WTC11 (cell line): ENCODE data around the gene HNRNPL. TPM values are rescaled to one million over a fixed set of nuclear protein-coding genes. Genes with fewer than 3 reads are reported as not detected.
"Not testable (repeated sequence)": the region's sequence is repeated elsewhere in the genome, so short reads cannot be mapped to it uniquely, and the experiment has no call there.

Source experiments
- ATAC-seq: fragments of 200-7000 bp; cut with Tn5 transposase; 2 replicates; pipeline ENCODE4 v1.10.0; 2021; ENCODE audit warnings: mild to moderate bottlenecking, moderate library complexity
- CTCF ChIA-PET: fragments of 300-600 bp; sonication (Branson Sonifier 250); formaldehyde crosslinking; loops from one replicate; lab custom pipeline; 2021; ENCODE audit warnings: antibody characterized with exemption; lab: Charles Lee
- POLR2A ChIA-PET: fragments of 350-600 bp; sonication (Branson Sonifier 250); formaldehyde crosslinking; loops from one replicate; lab custom pipeline; 2021; ENCODE audit warnings: antibody characterized with exemption; lab: Charles Lee
- DNase-seq: peaks from one replicate; pipeline ENCODE4 v3.0.0; 2021; ENCODE audit warnings: low spot score
- H3K27ac Mint-ChIP-seq: 2 replicates; pipeline ENCODE4 v1.8.0; 2021; ENCODE audit warnings: mixed read lengths
- H3K27me3 Mint-ChIP-seq: 2 replicates; pipeline ENCODE4 v1.8.0; 2021; ENCODE audit warnings: low read depth, mild to moderate bottlenecking, moderate library complexity, mixed read lengths
- H3K36me3 Mint-ChIP-seq: 2 replicates; pipeline ENCODE4 v1.8.0; 2021; ENCODE audit warnings: mixed read lengths
- H3K4me1 Mint-ChIP-seq: 2 replicates; pipeline ENCODE4 v1.8.0; 2022; ENCODE audit warnings: mixed read lengths
- H3K4me3 Mint-ChIP-seq: 2 replicates; pipeline ENCODE4 v1.8.0; 2021; ENCODE audit warnings: mild to moderate bottlenecking, moderate library complexity, mixed read lengths
- H3K9me3 Mint-ChIP-seq: 2 replicates; pipeline ENCODE4 v1.8.0; 2021; ENCODE audit warnings: mixed read lengths
- ATF1 ChIP-seq: sonication (generic); formaldehyde crosslinking; IDR thresholded peaks from 2 replicates; pipeline ENCODE4 v1.8.1; 2023; ENCODE audit warnings: mild to moderate bottlenecking, moderate library complexity, missing genetic modification reagents
- HMGA2 ChIP-seq: fragments of 250-450 bp; sonication (Bioruptor Pico); IDR thresholded peaks from 2 replicates; pipeline ENCODE4 v1.4.0; 2021; ENCODE audit warnings: mild to moderate bottlenecking, moderate library complexity
- SMAD3 ChIP-seq: sonication (generic); formaldehyde crosslinking; IDR thresholded peaks from 2 replicates; pipeline ENCODE4 v1.8.0; 2022; ENCODE audit warnings: missing genetic modification reagents, mild to moderate bottlenecking, borderline replicate concordance
- ZNF219 ChIP-seq: sonication (generic); formaldehyde crosslinking; IDR thresholded peaks from 2 replicates; pipeline ENCODE4 v1.8.0; 2023; ENCODE audit warnings: missing genetic modification reagents, mild to moderate bottlenecking, borderline replicate concordance
- ZNF263 ChIP-seq: sonication (generic); formaldehyde crosslinking; IDR thresholded peaks from 2 replicates; pipeline ENCODE4 v1.8.1; 2022; ENCODE audit warnings: low read depth, mild to moderate bottlenecking, moderate library complexity, missing genetic modification reagents
- total RNA-seq: library from RNA; stranded (reverse); gene quantifications from 3 replicates; pipeline ENCODE4 v1.2.3, GENCODE V29; 2021
- TF ChIP-seq, protein P1 (sequence below): sonication (generic); formaldehyde crosslinking; IDR thresholded peaks from 2 replicates; pipeline ENCODE4 v1.8.0; 2023; ENCODE audit warnings: mild to moderate bottlenecking, missing genetic modification reagents
- TF ChIP-seq, protein P2 (sequence below): sonication (generic); formaldehyde crosslinking; IDR thresholded peaks from 2 replicates; pipeline ENCODE4 v1.8.1; 2022; ENCODE audit warnings: mild to moderate bottlenecking, moderate library complexity, missing genetic modification reagents
- TF ChIP-seq, protein P3 (sequence below): sonication (generic); formaldehyde crosslinking; IDR thresholded peaks from 2 replicates; pipeline ENCODE4 v1.8.0; 2023; ENCODE audit warnings: missing genetic modification reagents, mild to moderate bottlenecking, borderline replicate concordance
- TF ChIP-seq, protein P4 (sequence below): sonication (generic); formaldehyde crosslinking; IDR thresholded peaks from 2 replicates; pipeline ENCODE4 v1.8.1; 2023; ENCODE audit warnings: mild to moderate bottlenecking, missing genetic modification reagents, moderate library complexity

Gene HNRNPL
- total RNA-seq, 1 experiment from 2014 or later, result 779 TPM

DNA sequence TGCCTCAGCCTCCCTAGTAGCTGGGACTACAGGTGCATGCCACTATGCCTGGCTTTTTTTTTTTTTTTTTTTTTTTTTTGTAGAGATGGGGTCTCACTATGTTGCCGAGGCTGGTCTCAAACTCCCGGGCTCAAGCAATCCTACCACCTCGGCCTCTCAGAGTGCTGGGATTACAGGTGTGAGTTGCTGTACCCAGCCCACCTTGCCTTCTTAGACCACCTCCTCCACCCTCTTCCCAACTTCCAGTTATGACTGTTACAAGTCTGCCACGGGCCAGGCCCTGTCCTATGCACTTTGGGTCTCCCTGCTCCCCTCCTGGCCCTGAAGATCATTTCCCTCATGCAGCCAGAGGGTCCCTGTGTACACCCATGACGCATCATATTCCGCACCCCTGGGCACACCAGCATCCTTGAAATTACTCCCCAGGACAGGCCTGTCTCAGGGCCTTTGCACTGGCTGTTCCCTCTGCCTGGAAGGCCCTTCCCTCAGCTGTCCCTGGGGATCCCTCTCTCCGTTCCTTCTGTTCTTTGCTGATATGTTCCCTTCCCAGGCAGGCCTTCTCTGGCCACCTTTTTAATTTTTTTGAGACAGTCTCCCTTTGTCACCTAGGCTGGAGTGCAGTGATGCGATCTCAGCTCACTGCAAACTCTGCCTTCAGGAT lies 40.1 kb downstream of the HNRNPL start:
- no peaks in the 10 kb centered on the region for H3K4me1 Mint-ChIP-seq
- H3K27me3 Mint-ChIP-seq, result peaks cover 5% of the 10 kb centered on the region; the same call in 1 of the 2 replicates
- no peak overlapping the region for H3K4me3 Mint-ChIP-seq
- DNase-seq (no peak), ATAC-seq (no peak)
- H3K27ac Mint-ChIP-seq, result no peak overlapping the region
- CTCF ChIA-PET, result interaction anchor here (0.7 to 1.0 kb wide), 2 partner anchors 15 to 121 kb away, joined by 3 to 5 read pairs; partner anchors contain the start of genes MRPS12 and SARS2
- TF ChIP-seq ZNF219 (CRISPR knock-in tag) (no peak), ZNF263 (no peak), ATF1 (CRISPR knock-in tag) (no peak)
- TF ChIP-seq, all 79 proteins: peak for 0
- Mint-ChIP-seq H3K9me3 (peaks cover 8% of the 10 kb centered on the region), H3K36me3 (no peaks in the 10 kb centered on the region)
- POLR2A ChIA-PET, result no interaction called here

DNA sequence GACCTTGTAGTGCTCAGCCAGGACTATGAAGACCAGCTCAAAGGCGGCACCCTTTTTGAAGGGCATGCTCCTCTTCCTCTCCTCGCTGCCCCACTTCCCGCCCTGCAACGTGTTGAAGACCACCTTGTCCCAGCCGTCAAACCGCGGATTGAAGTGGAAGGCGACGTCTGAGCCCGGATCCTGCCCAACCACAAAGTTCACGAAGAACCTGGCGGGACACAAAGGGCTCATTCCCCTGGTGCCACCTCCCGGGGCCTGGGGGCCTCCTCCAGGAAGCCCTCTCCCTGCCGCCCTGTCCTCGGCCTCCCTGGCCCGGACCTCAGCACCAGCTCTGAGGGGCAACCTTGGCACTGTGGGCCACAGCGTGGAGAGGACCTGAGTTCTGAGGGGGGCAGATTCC lies 41.0 kb downstream of the HNRNPL start:
- TF ChIP-seq, protein P1, sequence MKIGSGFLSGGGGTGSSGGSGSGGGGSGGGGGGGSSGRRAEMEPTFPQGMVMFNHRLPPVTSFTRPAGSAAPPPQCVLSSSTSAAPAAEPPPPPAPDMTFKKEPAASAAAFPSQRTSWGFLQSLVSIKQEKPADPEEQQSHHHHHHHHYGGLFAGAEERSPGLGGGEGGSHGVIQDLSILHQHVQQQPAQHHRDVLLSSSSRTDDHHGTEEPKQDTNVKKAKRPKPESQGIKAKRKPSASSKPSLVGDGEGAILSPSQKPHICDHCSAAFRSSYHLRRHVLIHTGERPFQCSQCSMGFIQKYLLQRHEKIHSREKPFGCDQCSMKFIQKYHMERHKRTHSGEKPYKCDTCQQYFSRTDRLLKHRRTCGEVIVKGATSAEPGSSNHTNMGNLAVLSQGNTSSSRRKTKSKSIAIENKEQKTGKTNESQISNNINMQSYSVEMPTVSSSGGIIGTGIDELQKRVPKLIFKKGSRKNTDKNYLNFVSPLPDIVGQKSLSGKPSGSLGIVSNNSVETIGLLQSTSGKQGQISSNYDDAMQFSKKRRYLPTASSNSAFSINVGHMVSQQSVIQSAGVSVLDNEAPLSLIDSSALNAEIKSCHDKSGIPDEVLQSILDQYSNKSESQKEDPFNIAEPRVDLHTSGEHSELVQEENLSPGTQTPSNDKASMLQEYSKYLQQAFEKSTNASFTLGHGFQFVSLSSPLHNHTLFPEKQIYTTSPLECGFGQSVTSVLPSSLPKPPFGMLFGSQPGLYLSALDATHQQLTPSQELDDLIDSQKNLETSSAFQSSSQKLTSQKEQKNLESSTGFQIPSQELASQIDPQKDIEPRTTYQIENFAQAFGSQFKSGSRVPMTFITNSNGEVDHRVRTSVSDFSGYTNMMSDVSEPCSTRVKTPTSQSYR (CRISPR knock-in tag), result no peak
- TF ChIP-seq, protein P2, sequence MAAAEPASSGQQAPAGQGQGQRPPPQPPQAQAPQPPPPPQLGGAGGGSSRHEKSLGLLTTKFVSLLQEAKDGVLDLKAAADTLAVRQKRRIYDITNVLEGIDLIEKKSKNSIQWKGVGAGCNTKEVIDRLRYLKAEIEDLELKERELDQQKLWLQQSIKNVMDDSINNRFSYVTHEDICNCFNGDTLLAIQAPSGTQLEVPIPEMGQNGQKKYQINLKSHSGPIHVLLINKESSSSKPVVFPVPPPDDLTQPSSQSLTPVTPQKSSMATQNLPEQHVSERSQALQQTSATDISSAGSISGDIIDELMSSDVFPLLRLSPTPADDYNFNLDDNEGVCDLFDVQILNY, result no peak
- TF ChIP-seq, protein P3, sequence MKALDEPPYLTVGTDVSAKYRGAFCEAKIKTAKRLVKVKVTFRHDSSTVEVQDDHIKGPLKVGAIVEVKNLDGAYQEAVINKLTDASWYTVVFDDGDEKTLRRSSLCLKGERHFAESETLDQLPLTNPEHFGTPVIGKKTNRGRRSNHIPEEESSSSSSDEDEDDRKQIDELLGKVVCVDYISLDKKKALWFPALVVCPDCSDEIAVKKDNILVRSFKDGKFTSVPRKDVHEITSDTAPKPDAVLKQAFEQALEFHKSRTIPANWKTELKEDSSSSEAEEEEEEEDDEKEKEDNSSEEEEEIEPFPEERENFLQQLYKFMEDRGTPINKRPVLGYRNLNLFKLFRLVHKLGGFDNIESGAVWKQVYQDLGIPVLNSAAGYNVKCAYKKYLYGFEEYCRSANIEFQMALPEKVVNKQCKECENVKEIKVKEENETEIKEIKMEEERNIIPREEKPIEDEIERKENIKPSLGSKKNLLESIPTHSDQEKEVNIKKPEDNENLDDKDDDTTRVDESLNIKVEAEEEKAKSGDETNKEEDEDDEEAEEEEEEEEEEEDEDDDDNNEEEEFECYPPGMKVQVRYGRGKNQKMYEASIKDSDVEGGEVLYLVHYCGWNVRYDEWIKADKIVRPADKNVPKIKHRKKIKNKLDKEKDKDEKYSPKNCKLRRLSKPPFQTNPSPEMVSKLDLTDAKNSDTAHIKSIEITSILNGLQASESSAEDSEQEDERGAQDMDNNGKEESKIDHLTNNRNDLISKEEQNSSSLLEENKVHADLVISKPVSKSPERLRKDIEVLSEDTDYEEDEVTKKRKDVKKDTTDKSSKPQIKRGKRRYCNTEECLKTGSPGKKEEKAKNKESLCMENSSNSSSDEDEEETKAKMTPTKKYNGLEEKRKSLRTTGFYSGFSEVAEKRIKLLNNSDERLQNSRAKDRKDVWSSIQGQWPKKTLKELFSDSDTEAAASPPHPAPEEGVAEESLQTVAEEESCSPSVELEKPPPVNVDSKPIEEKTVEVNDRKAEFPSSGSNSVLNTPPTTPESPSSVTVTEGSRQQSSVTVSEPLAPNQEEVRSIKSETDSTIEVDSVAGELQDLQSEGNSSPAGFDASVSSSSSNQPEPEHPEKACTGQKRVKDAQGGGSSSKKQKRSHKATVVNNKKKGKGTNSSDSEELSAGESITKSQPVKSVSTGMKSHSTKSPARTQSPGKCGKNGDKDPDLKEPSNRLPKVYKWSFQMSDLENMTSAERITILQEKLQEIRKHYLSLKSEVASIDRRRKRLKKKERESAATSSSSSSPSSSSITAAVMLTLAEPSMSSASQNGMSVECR (CRISPR knock-in tag), result no peak
- TF ChIP-seq, protein P4, sequence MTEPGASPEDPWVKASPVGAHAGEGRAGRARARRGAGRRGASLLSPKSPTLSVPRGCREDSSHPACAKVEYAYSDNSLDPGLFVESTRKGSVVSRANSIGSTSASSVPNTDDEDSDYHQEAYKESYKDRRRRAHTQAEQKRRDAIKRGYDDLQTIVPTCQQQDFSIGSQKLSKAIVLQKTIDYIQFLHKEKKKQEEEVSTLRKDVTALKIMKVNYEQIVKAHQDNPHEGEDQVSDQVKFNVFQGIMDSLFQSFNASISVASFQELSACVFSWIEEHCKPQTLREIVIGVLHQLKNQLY (CRISPR knock-in tag), result no peak
- no peak for TF ChIP-seq SMAD3
- no peak for TF ChIP-seq HMGA2 (CRISPR knock-in tag)
- TF ChIP-seq, all 79 proteins: peak for 0
- no peak overlapping the region for H3K27ac Mint-ChIP-seq
- peaks cover 5% of the 10 kb centered on the region; the same call in 1 of the 2 replicates for H3K27me3 Mint-ChIP-seq
- no peaks in the 10 kb centered on the region for H3K4me1 Mint-ChIP-seq
- ChIA-PET CTCF (no interaction called here), POLR2A (interaction anchor here (0.7 kb wide), 1 partner anchor 129 kb away, joined by 3 read pairs; no protein-coding TSS in a partner anchor)
- ATAC-seq (no peak), DNase-seq (no peak)
- H3K9me3 Mint-ChIP-seq, result peaks cover 8% of the 10 kb centered on the region
- H3K4me3 Mint-ChIP-seq, result no peak overlapping the region
- no peaks in the 10 kb centered on the region for H3K36me3 Mint-ChIP-seq

DNA sequence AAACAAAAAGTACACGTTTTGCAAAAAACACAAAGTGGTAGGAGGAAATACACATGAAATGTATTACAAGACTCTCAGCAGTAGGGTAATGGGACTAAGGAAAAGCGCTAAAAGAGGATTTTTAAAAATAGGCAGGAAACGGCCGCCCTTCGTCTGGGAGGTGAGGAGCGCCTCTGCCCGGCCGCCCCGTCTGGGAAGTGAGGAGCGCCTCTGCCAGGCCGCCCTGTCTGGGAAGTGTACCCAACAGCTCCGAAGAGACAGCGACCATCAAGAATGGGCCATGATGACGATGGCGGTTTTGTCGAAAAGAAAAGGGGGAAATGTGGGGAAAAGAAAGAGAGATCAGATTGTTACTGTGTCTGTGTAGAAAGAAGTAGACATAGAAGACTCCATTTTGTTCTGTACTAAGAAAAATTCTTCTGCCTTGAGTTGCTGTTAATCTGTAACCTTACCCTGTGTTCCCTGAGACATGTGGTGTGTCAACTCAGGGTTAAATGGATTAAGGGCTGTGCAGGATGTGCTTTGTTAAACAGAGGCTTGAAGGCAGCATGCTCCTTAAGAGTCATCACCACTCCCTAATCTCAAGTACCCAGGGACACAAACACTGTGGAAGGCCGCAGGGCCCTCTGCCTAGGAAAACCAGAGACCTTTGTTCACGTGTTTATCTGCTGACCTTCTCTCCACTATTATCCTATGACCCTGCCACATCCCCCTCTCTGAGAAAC lies 42.2 kb downstream of the HNRNPL start:
- ChIA-PET CTCF (interaction anchor here (1.3 kb wide), 1 partner anchor 15 kb away, joined by 5 read pairs; no protein-coding TSS in a partner anchor), POLR2A (interaction anchor here (0.7 kb wide), 1 partner anchor 128 kb away, joined by 3 read pairs; no protein-coding TSS in a partner anchor)
- not testable (repeated sequence) for H3K36me3 Mint-ChIP-seq, DNase-seq, H3K9me3 Mint-ChIP-seq, H3K27me3 Mint-ChIP-seq, H3K4me3 Mint-ChIP-seq, H3K4me1 Mint-ChIP-seq, ATAC-seq, H3K27ac Mint-ChIP-seq
